Mucosa of stomach (tissue), 1 donor: ENCODE data around the gene PA2G4.
"Not testable (repeated sequence)": the region's sequence is repeated elsewhere in the genome, so short reads cannot be mapped to it uniquely, and the experiment has no call there.

ENCODE experiments used
- H3K27me3 ChIP-seq: one replicate; pipeline ENCODE4 v1.7.0; 2013; ENCODE audit warnings: mild to moderate bottlenecking, low read length; ENCODE audit not compliant: control insufficient read depth, insufficient read depth
- H3K36me3 ChIP-seq: one replicate; pipeline ENCODE4 v1.7.0; 2013; ENCODE audit warnings: low read length; ENCODE audit not compliant: control insufficient read depth, insufficient read depth
- H3K4me1 ChIP-seq: one replicate; pipeline ENCODE4 v1.7.0; 2013; ENCODE audit warnings: mild to moderate bottlenecking, low read length; ENCODE audit not compliant: control insufficient read depth, insufficient read depth
- H3K4me3 ChIP-seq: one replicate; pipeline ENCODE4 v1.7.0; 2013; ENCODE audit warnings: low read length
- H3K9ac ChIP-seq: one replicate; pipeline ENCODE4 v1.7.0; 2013; ENCODE audit warnings: mild to moderate bottlenecking, low read length, moderate library complexity
- H3K9me3 ChIP-seq: one replicate; pipeline ENCODE4 v1.7.0; 2013; ENCODE audit warnings: mild to moderate bottlenecking, low read length, moderate library complexity; ENCODE audit not compliant: control insufficient read depth
- donor health status: Pancreatic carcinoma.

Gene PA2G4

DNA sequence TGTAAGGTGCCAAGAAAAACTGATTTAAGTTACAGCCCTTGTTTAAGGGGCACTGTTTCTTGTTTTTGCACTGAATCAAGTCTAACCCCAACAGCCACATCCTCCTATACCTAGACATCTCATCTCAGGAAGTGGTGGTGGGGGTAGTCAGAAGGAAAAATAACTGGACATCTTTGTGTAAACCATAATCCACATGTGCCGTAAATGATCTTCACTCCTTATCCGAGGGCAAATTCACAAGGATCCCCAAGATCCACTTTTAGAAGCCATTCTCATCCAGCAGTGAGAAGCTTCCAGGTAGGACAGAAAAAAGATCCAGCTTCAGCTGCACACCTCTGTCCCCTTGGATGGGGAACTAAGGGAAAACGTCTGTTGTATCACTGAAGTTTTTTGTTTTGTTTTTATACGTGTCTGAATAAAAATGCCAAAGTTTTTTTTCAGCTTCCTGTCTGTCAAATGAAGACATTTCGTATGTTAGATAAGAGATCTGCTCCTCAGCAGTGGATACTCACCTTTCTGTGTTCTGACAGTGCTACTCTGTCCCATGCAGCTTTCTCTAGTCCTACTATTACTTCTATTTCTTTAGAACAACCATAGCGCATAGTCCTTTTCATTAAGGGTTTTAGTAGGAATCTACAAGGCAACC, 1.2 kb upstream of the PA2G4 start:
- H3K9me3 ChIP-seq, result no peaks in the 10 kb centered on the region
- peak overlapping the region; percentile 84 for H3K9ac ChIP-seq
- H3K36me3 ChIP-seq, result no peaks in the 10 kb centered on the region
- H3K4me3 ChIP-seq, result no peak overlapping the region
- peaks cover 19% of the 10 kb centered on the region for H3K4me1 ChIP-seq
- no peaks in the 10 kb centered on the region for H3K27me3 ChIP-seq

DNA sequence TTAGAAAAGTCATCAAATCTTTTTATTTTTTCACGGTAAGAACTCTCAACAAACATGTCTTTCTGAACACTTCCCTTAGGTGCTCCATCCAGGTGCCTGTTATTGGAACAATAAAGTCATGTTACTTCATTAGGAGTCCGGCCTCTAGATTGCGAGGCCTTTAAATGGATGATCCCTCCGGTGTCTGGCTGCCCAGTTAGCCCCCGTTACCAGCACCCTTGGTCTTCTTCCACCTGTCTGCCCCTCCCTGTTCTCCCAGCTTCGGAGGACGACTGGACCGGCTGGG, 593 bp upstream of the PA2G4 start:
- peak overlapping the region; percentile 84 for H3K9ac ChIP-seq
- peak overlapping the region; percentile 2 for H3K4me3 ChIP-seq
- H3K36me3 ChIP-seq, result no peaks in the 10 kb centered on the region
- H3K9me3 ChIP-seq, result no peaks in the 10 kb centered on the region
- H3K4me1 ChIP-seq, result peaks cover 19% of the 10 kb centered on the region
- no peaks in the 10 kb centered on the region for H3K27me3 ChIP-seq

GRCh38 chr12:56104815-56105608, 653 bp downstream of the PA2G4 start:
- no peaks in the 10 kb centered on the region for H3K36me3 ChIP-seq

GRCh38 chr12:56105609-56105902, 1.2 kb downstream of the PA2G4 start:
- H3K9me3 ChIP-seq, result no peaks in the 10 kb centered on the region
- H3K36me3 ChIP-seq, result peaks cover 4% of the 10 kb centered on the region
- H3K4me3 ChIP-seq, result peak overlapping the region; percentile 65
- peaks cover 19% of the 10 kb centered on the region for H3K4me1 ChIP-seq
- no peaks in the 10 kb centered on the region for H3K27me3 ChIP-seq
- peak overlapping the region; percentile 84 for H3K9ac ChIP-seq

More at GRCh38 chr12:56104815-56105608, 653 bp downstream of the PA2G4 start:
- Histone ChIP-seq H3K9me3 (no peaks in the 10 kb centered on the region), H3K27me3 (no peaks in the 10 kb centered on the region), H3K4me1 (peaks cover 19% of the 10 kb centered on the region), H3K9ac (peak overlapping the region; percentile 84), H3K4me3 (peak overlapping the region; percentile 65)

DNA sequence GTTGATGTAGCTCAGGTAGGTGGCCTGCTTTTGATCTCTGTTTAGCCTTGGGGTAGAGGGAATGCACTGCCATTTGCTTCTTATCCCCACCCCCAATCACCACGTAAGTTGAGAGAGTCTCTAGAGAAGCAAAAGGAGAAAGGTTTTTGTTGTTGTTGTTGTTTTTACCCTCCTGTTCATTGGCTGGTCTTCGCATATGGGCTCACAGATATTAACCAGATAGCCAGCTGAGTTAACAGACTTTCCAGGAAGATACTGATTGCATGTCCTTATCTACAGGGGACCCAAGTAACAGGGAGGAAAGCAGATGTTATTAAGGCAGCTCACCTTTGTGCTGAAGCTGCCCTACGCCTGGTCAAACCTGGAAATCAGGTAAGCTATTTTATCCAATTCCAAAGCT, 2.9 kb downstream of the PA2G4 start:
- Histone ChIP-seq H3K36me3 (peaks cover 6% of the 10 kb centered on the region), H3K4me3 (no peak overlapping the region), H3K4me1 (peaks cover 19% of the 10 kb centered on the region), H3K27me3 (no peaks in the 10 kb centered on the region), H3K9ac (no peak overlapping the region), H3K9me3 (no peaks in the 10 kb centered on the region)

DNA sequence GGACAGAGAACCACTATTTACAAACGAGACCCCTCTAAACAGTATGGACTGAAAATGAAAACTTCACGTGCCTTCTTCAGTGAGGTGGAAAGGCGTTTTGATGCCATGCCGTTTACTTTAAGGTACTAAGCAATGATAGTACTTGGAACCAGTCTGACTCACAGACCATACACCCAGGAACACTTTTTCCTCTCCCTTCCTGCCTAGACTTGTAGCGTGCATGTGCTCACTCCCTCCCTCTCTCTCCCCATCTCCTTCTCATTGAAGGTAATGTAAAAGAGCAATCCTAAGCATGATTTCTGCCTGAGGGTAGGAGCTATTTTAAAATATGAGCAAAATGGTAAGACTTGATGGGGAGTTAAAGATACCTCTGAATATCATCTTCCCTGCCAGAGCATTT, 6.2 kb downstream of the PA2G4 start:
- Histone ChIP-seq H3K9me3 (no peaks in the 10 kb centered on the region), H3K4me1 (peaks cover 8% of the 10 kb centered on the region), H3K36me3 (peaks cover 6% of the 10 kb centered on the region), H3K27me3 (no peaks in the 10 kb centered on the region), H3K4me3 (no peak overlapping the region), H3K9ac (no peak overlapping the region)

GRCh38 chr12:56114084-56114483, 9.7 kb downstream of the PA2G4 start:
- Histone ChIP-seq H3K9me3 (no peaks in the 10 kb centered on the region), H3K36me3 (peaks cover 6% of the 10 kb centered on the region), H3K27me3 (no peaks in the 10 kb centered on the region), H3K4me3 (no peak overlapping the region), H3K4me1 (peaks cover 5% of the 10 kb centered on the region), H3K9ac (no peak overlapping the region)

DNA sequence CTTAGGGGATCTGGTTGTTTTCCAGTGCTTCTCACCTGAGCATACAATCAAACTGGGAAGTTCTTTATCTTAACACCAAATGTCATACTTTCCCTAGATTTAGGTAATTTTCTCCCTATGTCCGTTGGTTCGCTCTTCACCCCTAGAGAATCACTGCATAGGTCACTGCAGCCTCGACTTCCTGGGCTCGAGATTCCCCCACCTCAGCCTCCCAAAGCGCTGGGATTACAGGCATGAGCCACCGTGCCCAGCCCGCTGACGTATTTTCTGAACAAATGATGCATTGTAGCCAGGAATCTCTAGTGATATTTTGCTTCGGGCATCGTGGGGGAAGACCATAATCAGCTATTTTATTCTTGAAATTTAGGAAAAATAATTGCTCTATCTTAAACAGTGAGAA, 11.0 kb downstream of the PA2G4 start:
- Histone ChIP-seq H3K9ac (peak overlapping the region; percentile 96), H3K36me3 (peaks cover 5% of the 10 kb centered on the region), H3K4me3 (peak overlapping the region; percentile 88), H3K9me3 (no peaks in the 10 kb centered on the region), H3K4me1 (peaks cover 13% of the 10 kb centered on the region), H3K27me3 (no peaks in the 10 kb centered on the region)

DNA sequence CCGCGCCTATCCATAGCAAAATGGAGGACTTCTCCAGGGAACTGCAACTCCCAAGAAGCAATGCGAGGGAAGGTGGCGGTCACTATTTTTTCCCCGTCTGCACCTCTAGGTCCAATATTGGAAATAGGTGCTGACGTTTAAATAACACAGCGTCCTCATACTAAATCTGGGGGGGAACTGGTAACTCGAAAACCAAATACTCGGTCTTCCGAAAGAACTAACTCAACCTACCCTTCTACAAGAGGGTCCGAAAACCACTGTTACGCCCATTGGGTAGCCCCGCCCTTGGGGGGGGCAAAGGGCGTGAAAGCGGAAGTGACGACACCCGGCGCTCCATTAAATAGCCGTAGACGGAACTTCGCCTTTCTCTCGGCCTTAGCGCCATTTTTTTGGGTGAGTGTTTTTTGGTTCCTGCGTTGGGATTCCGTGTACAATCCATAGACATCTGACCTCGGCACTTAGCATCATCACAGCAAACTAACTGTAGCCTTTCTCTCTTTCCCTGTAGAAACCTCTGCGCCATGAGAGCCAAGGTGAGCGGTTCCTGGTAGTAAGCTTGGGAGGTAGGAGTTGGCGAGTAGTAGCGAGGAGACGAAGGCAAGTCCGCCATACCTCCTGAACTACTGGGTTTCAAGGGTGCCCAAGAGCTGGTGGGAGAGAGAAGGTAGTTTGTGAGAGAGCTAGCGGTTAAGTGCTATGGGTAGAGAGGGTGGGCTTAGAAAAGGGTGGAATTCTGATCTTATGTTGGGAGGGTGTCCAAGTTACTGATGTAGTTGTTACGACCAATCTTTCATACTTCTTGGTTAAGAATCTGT, 12.1 kb downstream of the PA2G4 start, which contains the start of gene RPL41:
Gene RPL41, plus strand, starts transcription at position 367 of the 815 bp plus-strand sequence.
- Histone ChIP-seq H3K9me3 (no peaks in the 10 kb centered on the region), H3K9ac (peak within 1 kb of the TSS; percentile 96), H3K4me3 (peak within 1 kb of the TSS; percentile 88), H3K4me1 (peaks cover 13% of the 10 kb centered on the region), H3K27me3 (no peaks in the 10 kb centered on the region), H3K36me3 (no peaks in the 10 kb centered on the region)

- H3K4me1 ChIP-seq, result peaks cover 13% of the 10 kb centered on the region
- not testable (repeated sequence) for H3K27me3 ChIP-seq, H3K36me3 ChIP-seq, H3K9me3 ChIP-seq
- peak overlapping the region; percentile 88 for H3K4me3 ChIP-seq
- peak overlapping the region; percentile 96 for H3K9ac ChIP-seq
These were observed 12.8 kb downstream of the PA2G4 start for GRCh38 chr12:56117082-56117706.

DNA sequence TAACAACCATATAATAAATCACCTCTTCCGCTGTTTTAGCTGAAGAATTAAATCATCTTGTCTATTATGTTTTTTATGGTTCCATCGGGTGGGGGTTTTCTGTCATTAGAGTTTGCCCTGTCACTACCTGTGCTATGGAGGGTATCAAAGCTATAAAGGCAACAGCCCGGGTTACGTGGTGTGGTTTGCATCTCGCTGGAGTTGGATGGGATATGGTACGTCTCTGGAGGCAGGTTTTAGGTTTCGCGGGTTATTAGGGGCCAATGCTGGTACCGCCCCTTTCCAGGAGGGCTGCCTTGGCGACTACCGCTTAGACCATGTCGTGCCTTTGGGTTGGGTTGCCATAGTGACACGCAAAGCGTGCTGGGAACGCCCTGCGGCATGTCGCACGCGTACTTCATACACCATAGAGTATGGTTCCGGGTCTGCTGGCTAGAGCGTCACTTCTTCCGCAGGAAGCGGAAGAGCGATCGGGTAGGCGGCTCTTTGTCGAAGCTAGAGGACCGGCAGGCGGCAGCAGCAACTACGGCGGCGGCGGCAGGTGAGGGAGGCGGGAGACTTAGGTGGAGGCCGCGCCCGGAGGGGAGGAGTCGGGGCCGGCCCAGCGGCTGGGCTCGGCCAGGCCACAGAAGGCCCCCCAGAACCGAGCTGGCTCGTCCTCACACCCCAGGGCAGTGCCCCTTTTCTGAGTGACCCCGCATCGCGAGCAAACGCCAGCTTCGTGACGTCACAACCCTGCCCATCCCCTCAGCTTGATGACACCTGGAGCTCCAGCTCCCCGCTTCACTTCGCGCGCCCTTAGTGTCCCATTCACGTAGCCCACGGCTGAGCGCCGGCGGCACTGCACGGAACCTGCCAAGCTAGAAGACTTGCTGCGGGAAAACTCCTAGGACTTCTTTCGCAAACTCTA, 13.7 kb downstream of the PA2G4 start, which contains the start of gene ZC3H10:
Gene ZC3H10, plus strand, starts transcription at position 489 of the 910 bp plus-strand sequence. CDS start 2,297 bp downstream, outside the sequence.
- Histone ChIP-seq H3K9me3 (no peaks in the 10 kb centered on the region), H3K4me1 (peaks cover 13% of the 10 kb centered on the region), H3K27me3 (no peaks in the 10 kb centered on the region), H3K36me3 (no peaks in the 10 kb centered on the region), H3K9ac (peak within 1 kb of the TSS; percentile 96), H3K4me3 (peak within 1 kb of the TSS; percentile 88)
